HG02759 (cell line): ENCODE measurements around the gene ARHGEF16.

Experiments used
- ATAC-seq: cut with Tn5 transposase; IDR thresholded peaks from one replicate; pipeline ENCODE4 v1.9.1; 2021; ENCODE audit warnings: mild to moderate bottlenecking, moderate library complexity; ENCODE audit not compliant: unreplicated experiment

Gene ARHGEF16

DNA sequence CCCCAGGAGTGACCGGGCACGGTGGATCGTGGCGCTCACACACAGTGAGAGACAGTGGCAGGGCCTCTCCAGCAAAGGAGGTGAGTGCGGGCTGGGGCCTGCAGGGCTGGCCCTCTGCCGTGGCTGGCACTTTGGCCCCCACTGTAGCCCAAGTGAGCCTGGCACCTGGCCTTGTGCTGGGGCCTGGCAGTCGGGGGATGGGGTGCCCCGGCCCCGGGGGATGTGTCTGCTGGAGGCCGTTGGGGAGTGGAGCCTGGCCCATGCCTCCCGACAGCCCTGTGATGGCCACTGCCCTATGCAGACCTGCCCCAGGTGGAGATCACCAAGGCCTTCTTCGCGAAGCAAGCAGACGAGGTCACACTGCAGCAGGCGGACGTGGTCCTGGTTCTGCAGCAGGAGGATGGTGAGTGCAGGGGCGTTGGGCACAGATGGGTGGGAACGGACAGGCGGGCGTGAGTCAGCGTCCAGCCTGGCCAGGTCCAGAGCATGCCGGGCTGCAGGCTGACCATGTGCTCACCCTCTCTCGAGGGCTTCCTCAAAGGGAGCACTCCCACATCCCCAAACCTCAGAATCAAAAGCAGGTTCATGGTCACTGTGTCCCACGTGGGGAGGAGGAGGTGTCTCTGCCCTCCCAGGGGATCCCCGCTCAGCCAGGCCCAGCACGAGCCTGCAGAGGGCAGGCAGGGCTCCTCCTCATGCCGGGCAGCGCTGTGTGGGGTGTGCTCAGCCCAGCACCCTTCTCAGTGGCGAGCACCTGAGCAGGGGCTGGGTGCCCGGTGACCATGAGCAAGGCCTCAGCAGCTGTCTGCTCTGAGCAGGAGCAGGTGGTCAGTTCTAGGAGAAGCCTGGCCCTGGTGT is 25.3 kb downstream of the ARHGEF16 start:
- ATAC-seq: no peak

DNA sequence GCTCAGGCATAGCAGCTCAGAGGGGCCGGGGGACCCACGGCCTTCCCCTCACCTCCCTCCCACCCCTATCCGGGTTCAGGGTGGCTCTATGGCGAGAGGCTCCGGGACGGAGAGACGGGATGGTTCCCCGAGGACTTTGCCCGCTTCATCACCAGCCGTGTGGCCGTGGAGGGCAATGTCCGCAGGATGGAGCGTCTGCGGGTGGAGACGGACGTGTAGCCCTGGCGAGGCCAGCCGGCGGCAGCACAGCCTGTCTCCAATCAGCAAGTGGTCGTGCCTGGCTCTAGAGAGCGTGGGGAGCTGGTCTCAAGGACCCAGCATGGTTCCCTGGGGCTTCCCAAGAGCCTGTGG is 25.9 kb downstream of the ARHGEF16 start:
- no peak for ATAC-seq

DNA sequence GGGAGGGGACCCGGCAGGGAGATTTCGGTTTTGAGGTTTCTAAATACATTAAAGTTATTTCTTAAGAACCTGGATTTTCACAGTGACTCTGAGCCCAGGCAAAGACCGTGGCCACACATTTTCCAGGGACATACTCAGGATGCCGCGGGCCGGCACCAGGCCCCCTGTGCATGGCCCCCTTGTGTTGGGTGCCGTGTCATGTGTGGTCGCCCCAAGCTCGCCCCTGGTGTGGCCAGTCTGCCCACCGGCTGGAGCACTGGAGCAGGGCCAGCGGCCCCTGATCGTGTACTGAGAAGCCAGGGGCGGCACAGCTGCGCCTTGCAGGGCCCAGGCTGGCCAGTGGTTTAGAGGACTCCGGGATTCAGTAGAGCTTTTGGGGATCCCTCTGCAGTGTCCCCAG is 26.6 kb downstream of the ARHGEF16 start:
- ATAC-seq: no peak

DNA sequence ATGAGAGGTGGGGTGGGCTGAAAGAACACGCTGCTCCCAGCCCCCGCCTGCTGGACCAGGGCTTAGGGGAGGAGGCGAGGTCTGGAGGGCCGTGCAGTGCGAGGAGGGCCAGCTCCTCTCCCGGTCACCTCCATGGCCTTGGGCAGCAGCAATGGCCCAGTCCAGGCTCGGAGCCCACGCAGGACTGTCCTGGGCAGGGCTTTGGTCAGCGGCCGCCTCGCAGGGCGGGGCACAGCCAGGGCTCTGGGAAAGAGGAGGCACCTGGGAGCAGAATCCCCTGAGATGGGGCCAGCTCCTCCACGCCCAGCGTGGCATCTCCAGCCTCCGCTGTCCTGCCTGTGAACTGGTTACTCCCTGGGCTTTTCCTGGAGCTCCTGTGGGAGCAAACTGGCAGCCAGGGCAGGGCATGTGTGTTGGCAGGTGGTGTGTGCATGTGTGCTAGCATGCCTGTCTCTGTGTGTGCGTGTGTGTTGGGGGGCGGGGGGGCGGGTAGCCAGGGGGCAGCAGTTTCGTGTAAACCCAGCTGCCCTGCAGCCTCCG is 27.4 kb downstream of the ARHGEF16 start:
- no peak for ATAC-seq

DNA sequence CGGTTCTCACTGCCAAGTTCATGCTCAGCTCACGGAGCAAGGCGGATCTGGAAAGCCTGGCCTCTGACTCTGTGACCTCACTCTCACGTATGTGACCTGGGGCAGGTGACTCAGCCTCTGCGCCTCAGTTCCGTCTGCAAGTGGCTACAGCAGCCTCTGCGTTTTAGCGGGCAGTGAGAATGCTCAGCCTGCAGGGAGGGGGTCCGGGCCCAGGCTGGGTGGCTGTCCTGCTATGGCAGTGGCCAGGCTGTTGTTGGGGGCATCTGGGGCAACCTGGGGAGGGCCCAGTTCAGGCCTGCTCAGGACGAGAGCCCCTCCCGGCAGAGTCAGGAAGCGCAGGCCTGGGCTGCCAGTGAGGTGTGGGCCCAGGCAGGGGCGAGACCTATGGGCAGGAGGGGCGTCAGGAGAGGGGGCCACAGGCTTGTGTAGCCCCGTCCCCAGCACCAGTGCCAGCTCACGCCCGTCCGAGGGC is 27.9 kb downstream of the ARHGEF16 start:
- no peak for ATAC-seq

DNA sequence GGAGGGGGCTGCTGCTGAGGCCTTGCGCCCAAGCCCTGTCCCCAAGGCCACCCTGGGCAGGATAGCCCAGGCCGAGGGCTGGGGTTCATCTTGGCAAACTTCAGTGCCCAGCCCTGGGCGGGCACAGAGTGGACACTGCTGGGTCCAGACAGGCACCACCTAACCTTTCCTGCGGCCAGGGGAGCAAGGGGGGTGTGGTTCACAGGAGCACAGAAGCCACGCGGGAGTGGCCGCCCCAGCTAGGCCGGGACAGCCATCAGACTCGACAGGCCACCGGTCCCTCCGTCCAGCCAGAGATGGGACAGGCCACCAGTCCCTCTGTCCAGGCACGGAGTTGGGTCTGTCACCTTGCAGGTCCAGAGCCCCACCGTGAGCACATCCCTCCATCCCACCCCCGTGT is 28.9 kb downstream of the ARHGEF16 start:
- no peak for ATAC-seq

DNA sequence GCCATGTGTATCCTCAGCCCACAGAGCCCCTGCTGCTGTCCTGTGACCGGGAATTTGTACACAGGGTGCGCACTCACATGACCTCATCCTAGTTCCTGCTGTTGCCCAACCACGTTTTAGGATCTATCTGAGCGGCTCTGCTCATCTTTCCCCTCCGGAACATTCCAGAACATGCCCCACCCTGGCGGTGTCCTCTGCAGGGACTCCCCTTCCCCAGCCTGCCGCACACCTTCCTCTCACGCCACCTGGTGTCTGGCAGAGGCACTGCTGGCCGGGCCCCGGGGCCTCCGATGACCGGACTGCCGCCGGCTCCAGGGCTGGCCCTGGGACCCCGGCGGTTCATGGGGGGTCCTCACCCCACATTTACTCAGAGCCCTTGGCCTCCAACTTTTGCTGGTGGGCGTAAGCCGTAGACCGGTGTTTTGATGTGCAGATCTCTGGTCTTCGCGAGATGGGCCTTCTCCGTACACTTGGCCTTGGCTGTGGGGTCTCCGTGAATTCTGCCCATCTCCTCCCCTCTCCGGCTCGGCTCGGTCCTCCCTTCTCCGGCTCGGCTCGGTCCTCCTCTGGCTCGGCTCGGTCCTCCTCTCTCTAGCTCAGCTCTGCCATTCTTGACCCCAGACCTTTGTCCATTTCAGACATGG is 29.5 kb downstream of the ARHGEF16 start:
- ATAC-seq: no peak

DNA sequence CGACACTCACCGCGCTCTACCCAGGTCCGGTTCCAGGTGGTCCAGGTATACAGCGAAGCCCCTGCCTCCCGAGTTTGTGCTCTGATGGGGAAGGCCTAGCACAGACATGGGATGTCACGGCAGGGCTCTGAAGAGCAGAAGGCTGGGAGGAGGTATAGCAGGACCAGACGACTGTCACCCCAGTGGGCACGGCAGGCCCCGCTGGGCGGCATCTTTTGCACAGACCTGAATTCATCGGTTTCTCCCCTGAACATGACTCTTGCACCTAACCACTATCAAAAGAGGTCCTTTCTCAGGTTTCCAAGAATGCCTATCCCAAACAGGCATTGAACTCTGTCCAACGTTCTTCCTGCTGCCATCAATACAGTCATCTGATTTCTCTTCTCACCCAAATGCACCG is 30.6 kb downstream of the ARHGEF16 start:
- no peak for ATAC-seq

DNA sequence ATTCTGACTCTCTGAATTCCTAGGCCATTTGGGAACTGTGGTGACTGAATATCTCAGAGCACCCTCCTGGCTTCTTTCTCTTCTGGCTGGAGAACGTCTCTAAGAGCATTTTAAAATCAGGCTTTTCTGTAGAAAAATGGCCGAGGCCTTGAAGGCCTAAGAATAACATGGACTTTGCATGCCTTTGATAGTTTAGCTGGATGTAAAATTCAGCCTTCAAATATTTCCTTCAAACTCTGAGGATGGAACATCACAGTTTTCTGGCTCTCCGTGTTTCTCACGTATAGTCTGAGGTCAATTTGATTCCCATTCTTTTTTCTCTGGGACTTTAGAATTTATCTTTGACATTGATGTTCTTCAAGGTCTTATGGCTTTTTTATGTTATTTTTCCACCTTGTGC is 34.0 kb downstream of the ARHGEF16 start:
- ATAC-seq: no peak

DNA sequence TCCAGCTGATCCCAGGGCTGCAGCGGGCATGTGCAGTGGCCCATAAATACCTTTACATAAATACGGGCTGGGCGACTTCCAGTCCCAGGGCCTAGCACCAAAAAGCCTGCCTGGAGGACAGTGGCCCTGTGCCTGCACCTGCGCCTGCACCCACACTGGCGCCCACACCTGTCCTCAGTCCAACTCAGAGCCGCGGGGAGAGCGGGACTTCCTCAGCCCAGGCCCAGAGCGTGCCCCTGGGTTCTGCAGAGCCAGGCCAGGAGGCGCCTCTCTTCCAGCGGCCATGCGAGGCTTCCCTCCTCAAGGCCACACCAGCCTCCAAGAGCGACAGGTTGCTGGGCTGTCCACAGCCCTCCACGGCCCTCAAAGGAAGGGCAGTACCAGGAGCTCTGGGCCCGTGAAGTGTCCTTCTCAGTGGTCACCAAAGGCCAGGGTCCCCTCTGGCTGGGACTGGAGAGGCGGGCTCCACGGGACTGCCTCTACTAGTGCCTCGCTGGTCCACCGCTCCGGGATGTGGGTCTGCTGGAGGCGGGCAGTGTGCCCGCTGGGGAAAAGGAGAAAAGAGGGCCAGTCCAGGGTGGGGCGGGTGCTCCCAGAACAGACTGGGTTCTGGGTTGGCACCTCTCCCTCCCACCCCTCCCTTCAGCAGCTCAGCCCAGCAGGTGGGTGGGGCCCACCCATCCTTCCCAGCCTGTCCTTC is 35.7 kb downstream of the ARHGEF16 start:
- no peak for ATAC-seq

DNA sequence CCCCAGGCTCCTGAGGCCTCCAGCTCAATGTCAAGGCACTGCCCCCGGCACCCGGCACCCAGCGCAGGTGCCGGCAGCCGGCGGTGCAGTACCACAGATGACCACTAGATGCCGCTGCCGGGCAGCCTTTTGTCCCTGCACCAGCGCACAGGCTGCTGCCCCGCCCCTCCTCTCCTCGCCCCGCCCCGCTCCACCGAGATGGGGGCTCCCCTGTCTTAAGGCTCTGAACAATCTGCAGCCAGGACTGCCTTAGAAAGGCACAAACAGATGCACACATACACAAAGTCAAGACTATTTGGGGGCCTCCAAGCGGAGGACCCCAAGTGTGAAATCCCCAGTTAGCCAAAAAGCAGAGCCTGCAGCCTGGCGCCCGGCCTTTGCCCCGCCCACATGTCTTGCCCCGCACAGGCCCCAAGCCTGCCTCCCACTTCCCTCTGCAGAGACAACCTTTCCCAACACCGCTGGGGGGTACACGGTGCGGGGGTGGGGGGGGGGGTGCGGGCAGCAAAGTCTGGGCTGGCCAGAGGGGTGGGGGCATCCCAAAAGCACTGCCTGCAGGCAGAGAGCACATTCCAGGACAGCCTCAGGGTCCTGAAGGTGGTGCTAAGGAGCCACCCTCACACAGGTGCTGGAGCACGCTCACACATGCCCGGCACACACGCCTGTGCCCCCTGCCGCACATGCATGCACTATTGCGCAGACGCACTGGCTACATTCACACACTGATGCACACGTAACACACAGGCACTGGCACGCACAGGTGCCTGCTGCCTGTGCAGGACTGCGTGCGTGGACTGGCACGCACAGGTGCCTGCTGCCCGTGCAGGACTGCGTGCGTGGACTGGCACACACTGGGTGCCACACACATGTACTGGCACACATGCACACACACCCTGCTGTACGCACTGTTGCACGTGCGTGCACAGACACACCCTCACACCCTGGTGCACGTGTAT is 37.1 kb downstream of the ARHGEF16 start:
- ATAC-seq: no peak

DNA sequence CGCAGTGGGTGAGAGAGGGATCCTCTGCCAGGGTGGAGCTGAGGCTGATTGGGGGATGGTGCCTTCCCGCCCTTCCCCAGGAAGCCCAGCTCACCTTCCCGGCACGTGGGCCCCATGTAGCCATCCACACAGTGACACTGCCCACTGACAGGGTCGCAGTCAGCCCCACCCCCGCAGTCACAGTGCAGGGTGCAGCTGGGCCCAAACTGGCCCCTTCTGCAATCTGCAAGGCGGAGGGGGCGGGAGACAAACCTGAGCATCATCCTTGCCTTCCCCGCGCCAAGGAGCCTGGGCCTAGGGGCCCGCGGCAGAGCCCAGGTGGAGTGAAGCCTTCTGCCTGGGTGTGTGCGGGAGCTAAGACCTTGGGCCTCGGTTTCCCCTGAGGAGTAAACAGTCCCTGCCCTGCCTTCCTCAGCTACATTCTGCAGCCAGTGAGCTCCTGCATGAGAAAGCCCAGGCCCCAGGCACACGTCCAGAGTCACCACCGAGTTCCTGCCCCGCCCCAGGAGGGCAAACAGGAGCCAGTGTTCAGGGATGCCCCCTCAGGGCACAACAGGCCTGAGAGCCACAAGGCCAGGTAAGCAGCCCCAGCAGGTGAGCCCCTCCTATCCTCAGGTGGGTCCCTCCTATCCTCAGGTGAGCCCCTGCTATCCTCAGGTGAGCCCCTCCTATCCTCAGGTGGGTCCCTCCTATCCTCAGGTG is 38.2 kb downstream of the ARHGEF16 start:
- ATAC-seq: no peak

DNA sequence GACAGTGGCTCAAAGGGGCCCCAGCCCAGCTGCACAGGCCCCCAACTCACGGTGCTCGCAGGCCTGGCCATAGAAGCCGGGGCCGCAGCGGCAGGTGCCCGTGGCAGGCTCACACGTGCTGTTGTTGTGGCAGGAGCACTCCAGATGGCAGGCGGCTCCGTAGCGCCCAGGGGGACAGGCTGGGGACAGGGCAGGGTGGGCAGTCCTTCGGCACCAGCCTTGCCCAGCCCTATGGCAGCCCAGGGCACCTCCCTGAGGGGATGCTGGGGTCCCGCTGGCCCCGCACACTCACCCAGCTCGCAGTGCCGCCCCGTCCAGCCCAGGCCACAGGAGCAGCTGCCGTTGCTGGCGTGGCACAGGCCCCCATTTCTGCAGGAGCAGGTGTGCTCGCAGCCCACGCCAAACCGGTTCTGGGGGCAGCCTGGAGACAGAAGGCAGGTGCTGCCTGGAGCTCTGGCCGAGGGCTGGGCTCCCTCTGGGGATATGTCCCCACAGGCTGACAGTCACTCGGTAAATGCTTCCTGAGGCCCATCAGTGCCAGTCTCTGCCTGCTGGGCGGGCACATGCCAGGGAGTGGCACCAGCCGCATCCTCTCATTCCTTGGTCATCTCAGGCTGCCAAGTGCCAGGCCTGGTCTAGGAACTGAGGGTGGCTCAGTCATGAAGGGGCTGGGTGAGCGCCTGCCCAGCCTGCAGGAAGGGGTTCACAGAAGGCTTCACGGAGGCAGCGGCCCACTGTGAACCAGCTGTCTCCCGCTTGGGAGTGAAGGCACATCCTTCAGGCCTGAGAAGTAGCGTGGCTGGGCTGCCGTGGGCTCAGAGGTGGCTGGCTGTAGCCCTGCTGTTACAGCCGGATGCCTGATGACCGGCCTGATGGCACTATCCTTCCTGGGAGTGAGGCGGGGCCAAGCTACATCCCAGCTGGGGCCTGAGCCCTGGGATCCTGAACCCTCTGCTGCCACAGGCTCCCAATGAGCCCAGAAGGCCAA is 40.1 kb downstream of the ARHGEF16 start:
- no peak for ATAC-seq

DNA sequence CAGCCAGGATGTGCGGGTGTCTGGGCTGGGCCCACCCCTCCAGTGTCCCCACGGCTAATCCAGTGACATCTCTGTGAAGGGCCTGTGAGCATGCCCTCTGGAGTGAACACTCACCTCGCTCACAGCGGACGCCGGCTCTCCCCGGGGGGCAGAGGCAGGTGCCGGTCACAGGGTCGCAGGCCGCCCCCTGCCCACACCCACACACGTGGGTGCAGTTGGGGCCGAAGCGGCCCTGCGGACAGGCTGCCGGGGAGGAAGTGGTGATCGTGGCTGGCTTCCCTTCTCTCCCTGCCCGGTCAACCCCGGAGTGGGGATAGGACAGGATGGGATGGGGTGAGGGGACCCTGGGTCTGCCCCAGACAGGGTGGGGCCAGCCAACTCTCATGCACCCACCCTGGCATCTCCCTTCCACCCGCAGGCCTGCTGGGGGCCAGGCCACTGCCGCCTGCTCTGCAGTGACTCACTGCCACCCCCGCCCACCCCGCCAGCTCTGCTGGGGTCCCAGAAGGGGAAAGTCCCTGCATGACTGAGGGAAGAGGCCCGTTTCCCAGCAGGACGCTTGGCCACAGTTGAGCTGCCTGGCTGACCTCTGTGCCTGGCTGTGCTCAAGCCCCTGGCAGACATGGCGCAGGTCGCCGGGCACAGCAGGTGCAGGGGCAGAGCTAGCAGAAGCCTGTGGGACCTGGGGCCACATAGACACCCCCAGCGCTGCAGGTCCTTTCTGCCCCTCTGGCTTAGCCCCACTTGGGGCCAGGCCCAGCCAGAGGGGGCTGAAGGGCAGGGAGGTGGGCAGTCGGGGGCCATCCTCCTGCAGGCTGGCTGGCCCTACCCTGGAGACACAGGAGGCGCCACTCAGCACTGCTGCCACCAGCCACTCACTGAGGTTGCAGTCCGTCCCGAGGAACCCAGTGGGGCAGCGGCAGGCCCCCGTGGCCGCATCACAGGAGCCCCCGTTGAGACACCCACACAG is 41.6 kb downstream of the ARHGEF16 start:
- ATAC-seq: no peak

DNA sequence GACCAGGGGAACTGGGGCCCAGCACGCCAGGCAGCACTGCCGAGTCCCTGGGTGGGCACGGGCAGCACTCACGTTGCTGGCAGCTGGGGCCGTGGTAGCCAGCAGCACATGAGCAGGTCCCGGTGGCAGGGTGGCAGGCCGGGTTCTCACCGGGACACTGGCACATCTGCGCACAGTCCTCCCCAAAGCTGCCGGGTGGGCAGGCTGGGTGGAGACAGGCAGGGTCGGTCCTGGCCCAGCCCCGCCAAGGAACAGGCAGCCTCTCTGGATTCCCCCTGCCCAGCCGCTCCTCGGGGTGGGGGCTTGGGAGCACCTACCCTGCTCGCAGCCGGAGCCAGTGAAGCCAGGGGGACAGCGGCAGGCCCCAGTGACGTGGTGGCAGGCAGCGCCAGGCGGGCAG is 42.5 kb downstream of the ARHGEF16 start:
- no peak for ATAC-seq

DNA sequence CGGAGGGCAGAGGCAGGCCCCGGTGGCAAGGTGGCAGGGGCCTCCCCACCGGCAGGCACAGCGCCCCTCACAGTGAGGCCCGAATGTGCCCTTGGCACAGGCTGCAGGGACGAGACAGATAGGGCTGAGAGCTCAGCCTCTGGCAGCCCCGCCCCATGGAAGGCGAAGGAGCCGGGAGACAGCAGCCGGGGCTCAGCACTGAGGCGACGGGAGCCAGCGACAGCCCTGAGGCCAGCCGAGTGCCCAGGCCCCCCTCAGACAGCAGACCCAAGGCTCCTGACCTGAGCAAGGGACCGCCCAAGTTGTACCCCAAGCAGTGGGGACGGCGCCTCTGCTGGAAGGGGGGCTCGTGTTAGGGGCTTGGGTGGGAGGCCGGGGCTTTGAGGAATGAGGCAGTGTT is 43.1 kb downstream of the ARHGEF16 start:
- no peak for ATAC-seq

DNA sequence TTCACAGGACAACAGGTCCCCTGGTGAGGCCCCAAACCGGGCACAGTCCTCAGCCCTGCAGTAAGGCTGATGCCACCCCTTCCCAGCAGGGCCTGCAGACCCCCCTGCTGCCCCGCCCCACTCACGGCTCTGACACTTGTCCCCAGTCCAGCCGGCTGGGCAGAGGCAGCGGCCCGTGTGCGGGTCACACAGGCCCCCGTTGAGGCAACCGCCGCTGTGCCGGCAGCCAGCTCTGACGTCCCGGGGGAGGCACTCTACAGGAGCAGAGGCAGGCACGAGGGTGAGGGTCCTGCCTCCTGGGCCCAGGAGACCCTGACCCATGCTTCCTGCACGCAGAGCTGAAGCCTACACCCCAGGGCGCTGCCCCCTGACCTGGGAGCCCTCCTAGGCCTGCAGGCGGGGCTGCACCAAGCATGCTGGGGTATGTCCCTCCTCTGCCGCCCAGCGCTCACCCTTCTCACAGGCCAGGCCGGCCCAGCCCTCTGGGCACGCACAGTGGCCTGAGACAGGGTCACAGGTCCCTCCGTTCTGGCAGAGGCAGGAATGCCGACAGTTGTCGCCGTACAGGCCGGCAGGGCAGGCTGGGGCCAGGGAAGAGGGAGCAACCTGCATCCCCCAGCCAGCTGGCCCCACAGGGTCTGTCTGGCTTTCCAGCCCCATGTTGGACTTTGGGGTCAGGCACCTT is 43.9 kb downstream of the ARHGEF16 start:
- ATAC-seq: no peak
